ENCODE results near the gene NOD2. TPM values are rescaled to one million over a fixed set of nuclear protein-coding genes. Genes with fewer than 3 reads are reported as not detected.

The NOD2 gene
- total and polyA plus RNA-seq, 11 donors = 0.21 to 6.5 (median 0.74) TPM

GRCh38 chr16:50717091-50717490, 23.7 kb downstream of the NOD2 start:
- no peak for DNase-seq
- peaks cover 0 to 37% (median 0%) of the 10 kb centered on the region in 12 donors for H3K4me1 ChIP-seq
- TF ChIP-seq POLR2A (IDR thresholded peaks at IDR 0.05) = no peak
- TF ChIP-seq, protein P1, sequence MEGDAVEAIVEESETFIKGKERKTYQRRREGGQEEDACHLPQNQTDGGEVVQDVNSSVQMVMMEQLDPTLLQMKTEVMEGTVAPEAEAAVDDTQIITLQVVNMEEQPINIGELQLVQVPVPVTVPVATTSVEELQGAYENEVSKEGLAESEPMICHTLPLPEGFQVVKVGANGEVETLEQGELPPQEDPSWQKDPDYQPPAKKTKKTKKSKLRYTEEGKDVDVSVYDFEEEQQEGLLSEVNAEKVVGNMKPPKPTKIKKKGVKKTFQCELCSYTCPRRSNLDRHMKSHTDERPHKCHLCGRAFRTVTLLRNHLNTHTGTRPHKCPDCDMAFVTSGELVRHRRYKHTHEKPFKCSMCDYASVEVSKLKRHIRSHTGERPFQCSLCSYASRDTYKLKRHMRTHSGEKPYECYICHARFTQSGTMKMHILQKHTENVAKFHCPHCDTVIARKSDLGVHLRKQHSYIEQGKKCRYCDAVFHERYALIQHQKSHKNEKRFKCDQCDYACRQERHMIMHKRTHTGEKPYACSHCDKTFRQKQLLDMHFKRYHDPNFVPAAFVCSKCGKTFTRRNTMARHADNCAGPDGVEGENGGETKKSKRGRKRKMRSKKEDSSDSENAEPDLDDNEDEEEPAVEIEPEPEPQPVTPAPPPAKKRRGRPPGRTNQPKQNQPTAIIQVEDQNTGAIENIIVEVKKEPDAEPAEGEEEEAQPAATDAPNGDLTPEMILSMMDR (IDR thresholded peaks at IDR 0.05) = no peak
- peaks cover 0 to 30% (median 0%) of the 10 kb centered on the region in 9 donors for H3K36me3 ChIP-seq
- no peaks in the 10 kb centered on the region for H3K27me3 ChIP-seq
- no peak overlapping the region for H3K4me3 ChIP-seq
- no peak for ATAC-seq
- intact Hi-C loops (cut with DNase I) = no loop called here
- no peaks in the 10 kb centered on the region for H3K9me3 ChIP-seq
- no peak overlapping the region for H3K27ac ChIP-seq
- WGBS, 4 donors = 75 to 88% (median 82%) methylated on average over 4 of the region's 4 CpGs

- H3K36me3 ChIP-seq = peaks cover 0 to 29% (median 0%) of the 10 kb centered on the region in 9 donors
- DNase-seq (no peak), ATAC-seq (no peak)
- intact Hi-C loops (cut with DNase I) = no loop called here
- H3K27ac ChIP-seq = no peak overlapping the region
- H3K4me3 ChIP-seq = no peak overlapping the region
- peaks cover 0 to 33% (median 0%) of the 10 kb centered on the region in 12 donors for H3K4me1 ChIP-seq
- 89 to 99% (median 96%) methylated on average over 5 of the region's 5 CpGs for WGBS, 4 donors
- no peaks in the 10 kb centered on the region for H3K9me3 ChIP-seq
- no peaks in the 10 kb centered on the region for H3K27me3 ChIP-seq
- TF ChIP-seq, protein P1 (IDR thresholded peaks at IDR 0.05) = no peak
- TF ChIP-seq POLR2A (IDR thresholded peaks at IDR 0.05) = no peak
Measured at GRCh38 chr16:50717494-50717893, 24.1 kb downstream of the NOD2 start.

GRCh38 chr16:50718061-50718760, 24.8 kb downstream of the NOD2 start:
- intact Hi-C loops (cut with DNase I) = no loop called here
- 74 to 77% (median 75%) methylated on average over 16 of the region's 16 CpGs for WGBS, 4 donors
- Histone ChIP-seq H3K27ac (no peak overlapping the region), H3K4me1 (peaks cover 0 to 26% (median 0%) of the 10 kb centered on the region in 12 donors), H3K36me3 (peaks cover 0 to 36% (median 0%) of the 10 kb centered on the region in 9 donors), H3K27me3 (no peaks in the 10 kb centered on the region), H3K9me3 (no peaks in the 10 kb centered on the region), H3K4me3 (peak overlapping the region in 1 of 12 donors; percentile 3)
- no peak for TF ChIP-seq POLR2A (IDR thresholded peaks at IDR 0.05)
- TF ChIP-seq, protein P1 (IDR thresholded peaks at IDR 0.05) = no peak
- no peak for DNase-seq
- ATAC-seq = no peak

DNA sequence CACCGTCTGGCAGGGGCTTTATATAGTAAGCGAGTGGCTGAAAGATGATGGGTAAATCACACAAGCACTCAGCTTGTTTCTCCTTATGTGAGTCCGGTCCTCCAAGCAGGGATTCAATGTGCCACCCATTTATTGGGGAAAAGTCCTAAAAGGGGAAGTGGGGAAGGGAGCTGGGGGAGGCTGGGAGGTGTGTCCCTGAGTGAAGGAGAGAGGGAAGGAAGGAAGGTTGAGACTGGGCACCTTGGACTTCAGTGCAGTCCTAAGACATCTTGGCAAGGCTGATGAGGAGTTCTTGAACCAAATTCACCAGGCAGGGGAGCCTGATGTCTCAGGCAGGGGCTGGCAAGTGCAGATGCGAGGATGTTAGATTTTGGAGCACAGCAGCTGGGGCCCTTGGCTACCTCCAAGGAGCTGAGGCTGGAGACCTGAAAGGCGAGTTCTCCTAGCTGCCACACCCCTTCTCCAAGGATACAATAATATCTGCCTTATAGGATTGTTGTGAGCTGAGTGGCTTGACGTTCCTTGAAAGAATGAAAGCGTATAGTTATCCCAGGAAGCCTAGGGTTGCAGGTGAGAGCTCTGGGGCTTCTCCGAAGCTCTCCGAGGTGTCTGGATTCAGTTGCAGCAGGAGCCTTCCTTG, 25.5 kb downstream of the NOD2 start:
- TF ChIP-seq, protein P1 (IDR thresholded peaks at IDR 0.05) = no peak
- no peak for TF ChIP-seq POLR2A (IDR thresholded peaks at IDR 0.05)
- WGBS, 4 donors = 81 to 86% (median 82%) methylated on average over 9 of the region's 9 CpGs

More for the DNA sequence above, 25.5 kb downstream of the NOD2 start:
- peaks cover 0 to 43% (median 0%) of the 10 kb centered on the region in 9 donors for H3K36me3 ChIP-seq
- H3K4me3 ChIP-seq = no peak overlapping the region
- H3K9me3 ChIP-seq = peaks cover 0 to under 1% (median 0%) of the 10 kb centered on the region in 12 donors
- intact Hi-C loops (cut with DNase I) = no loop called here
- H3K4me1 ChIP-seq = peaks cover 0 to 19% (median 0%) of the 10 kb centered on the region in 12 donors
- DNase-seq (no peak), ATAC-seq (no peak)
- no peak overlapping the region for H3K27ac ChIP-seq
- no peaks in the 10 kb centered on the region for H3K27me3 ChIP-seq

Data from heart left ventricle (tissue), 16 donors.